Ishikawa (cell line): ENCODE results near the gene ADD3.

Experiments
- EP300 ChIP-seq: IDR thresholded peaks from 2 replicates; pipeline ENCODE4 v1.6.1; 2012; ENCODE audit warnings: borderline replicate concordance
- MAX ChIP-seq: IDR thresholded peaks from 2 replicates; pipeline ENCODE4 v1.6.1; 2012
- REST ChIP-seq: IDR thresholded peaks from 2 replicates; pipeline ENCODE4 v1.6.1; 2012; ENCODE audit warnings: low read depth, mild to moderate bottlenecking
- TAF1 ChIP-seq: IDR thresholded peaks from 2 replicates; pipeline ENCODE4 v1.6.1; 2012; ENCODE audit warnings: low read depth, mild to moderate bottlenecking

- TF ChIP-seq EP300 (no peak), TAF1 (no peak), MAX (no peak), REST (no peak)
Measured at GRCh38 chr10:110172155-110172554, 164.4 kb downstream of the ADD3 start.
